ENCODE data around the gene UCHL3.

Gene UCHL3

DNA sequence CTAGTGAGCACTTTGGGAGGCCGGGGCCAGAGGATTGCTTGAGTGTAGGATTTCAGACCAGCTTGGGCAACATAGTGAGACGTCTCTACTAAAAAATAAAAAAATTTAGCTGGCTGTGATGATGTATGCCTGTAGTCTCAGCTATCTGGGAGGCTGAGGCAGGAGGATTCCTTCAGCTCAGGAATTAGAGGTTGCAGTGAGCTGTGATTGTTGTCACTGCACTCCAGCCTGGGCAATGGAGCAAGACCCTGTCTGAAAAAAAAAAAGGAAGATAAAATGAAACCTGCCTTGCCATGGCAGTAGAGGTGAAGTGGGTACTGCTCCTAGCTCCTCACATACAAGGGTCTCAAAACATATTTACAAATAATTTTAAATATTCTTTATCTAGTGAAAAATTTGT is 7.4 kb downstream of the UCHL3 start:
- H3K9me3 ChIP-seq (ENCODE audit: low read depth, low read length) = no peaks in the 10 kb centered on the region
- H3K4me3 ChIP-seq = no peak overlapping the region
- H3K9ac ChIP-seq (ENCODE audit: insufficient read length) = no peak overlapping the region
- TF ChIP-seq POLR2AphosphoS5 (IDR thresholded peaks at IDR 0.05; ENCODE audit: borderline replicate concordance, low read depth, low read length) (no peak), FOXP2 (optimal IDR thresholded peaks at IDR 0.05; ENCODE audit: control extremely low read depth, extremely low read length, insufficient read depth) (no peak), EZH2 (IDR thresholded peaks at IDR 0.05) (no peak)
- no peak for DNase-seq (ENCODE audit: low read depth, low spot score)
- no peak overlapping the region for H3K27ac ChIP-seq
- H3K36me3 ChIP-seq (ENCODE audit: insufficient read depth, low read length) = peaks cover 20% of the 10 kb centered on the region; the same call in 1 of the 2 replicates

DNA sequence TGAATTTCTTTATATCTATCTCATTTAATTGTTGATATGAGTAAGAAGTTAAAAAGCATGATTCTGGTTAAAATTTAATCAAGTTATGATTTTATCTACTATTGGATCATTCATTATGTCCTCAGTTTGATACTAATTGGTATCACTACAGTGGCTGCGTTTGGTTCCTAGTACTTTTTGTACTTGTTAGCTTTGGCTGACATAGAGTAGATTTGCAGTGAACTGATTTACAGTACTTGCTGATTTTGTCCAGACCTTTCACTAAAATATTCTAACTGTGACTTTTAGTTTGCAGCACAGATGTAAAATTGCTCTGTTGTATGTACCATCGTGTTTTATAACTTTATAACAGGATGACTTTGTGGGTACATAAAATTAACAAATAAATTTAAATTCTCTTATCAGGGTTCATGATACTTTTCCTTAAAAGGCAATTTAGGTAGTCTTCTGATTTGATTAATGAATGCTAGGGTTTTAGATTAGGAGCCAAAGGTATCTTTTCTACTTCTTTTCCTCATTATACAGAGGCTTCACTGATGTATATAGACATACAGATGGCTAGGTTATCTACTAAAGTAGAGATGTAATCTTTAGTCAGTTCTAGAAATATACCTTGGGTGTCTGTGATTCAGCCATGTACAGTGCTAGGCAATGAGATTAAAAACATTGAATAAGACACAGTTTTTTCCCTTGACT is 8.7 kb downstream of the UCHL3 start:
- Histone ChIP-seq H3K27ac (0 out of 2 replicates have a peak overlapping the region, but pooled peaks have one; percentile 14), H3K9ac (ENCODE audit: insufficient read length) (no peak overlapping the region), H3K9me3 (ENCODE audit: low read depth, low read length) (no peaks in the 10 kb centered on the region), H3K36me3 (ENCODE audit: insufficient read depth, low read length) (peaks cover 24% of the 10 kb centered on the region), H3K4me3 (no peak overlapping the region)
- TF ChIP-seq FOXP2 (optimal IDR thresholded peaks at IDR 0.05; ENCODE audit: control extremely low read depth, extremely low read length, insufficient read depth) (no peak), POLR2AphosphoS5 (IDR thresholded peaks at IDR 0.05; ENCODE audit: borderline replicate concordance, low read depth, low read length) (no peak), EZH2 (IDR thresholded peaks at IDR 0.05) (no peak)
- no peak for DNase-seq (ENCODE audit: low read depth, low spot score)

DNA sequence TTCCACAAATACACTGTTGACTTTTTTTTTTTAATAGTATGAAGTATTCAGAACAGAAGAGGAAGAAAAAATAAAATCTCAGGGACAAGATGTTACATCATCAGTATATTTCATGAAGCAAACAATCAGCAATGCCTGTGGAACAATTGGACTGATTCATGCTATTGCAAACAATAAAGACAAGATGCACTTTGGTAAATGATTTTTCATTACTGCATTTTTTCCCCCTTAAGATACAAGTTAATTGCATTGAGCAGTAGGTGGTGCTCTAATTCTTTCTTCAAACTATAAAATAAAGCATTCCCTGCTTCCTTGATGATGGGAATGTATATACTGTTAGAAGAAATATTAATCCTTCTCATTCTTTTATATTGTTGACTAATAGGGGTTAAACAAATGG is 17.1 kb downstream of the UCHL3 start:
- Histone ChIP-seq H3K36me3 (ENCODE audit: insufficient read depth, low read length) (peaks cover 27% of the 10 kb centered on the region), H3K4me3 (no peak overlapping the region), H3K27ac (no peak overlapping the region), H3K9ac (ENCODE audit: insufficient read length) (no peak overlapping the region), H3K9me3 (ENCODE audit: low read depth, low read length) (no peaks in the 10 kb centered on the region)
- no peak for DNase-seq (ENCODE audit: low read depth, low spot score)
- TF ChIP-seq EZH2 (IDR thresholded peaks at IDR 0.05) = no peak
- TF ChIP-seq FOXP2 (optimal IDR thresholded peaks at IDR 0.05; ENCODE audit: control extremely low read depth, extremely low read length, insufficient read depth) = no peak
- no peak for TF ChIP-seq POLR2AphosphoS5 (IDR thresholded peaks at IDR 0.05; ENCODE audit: borderline replicate concordance, low read depth, low read length)

DNA sequence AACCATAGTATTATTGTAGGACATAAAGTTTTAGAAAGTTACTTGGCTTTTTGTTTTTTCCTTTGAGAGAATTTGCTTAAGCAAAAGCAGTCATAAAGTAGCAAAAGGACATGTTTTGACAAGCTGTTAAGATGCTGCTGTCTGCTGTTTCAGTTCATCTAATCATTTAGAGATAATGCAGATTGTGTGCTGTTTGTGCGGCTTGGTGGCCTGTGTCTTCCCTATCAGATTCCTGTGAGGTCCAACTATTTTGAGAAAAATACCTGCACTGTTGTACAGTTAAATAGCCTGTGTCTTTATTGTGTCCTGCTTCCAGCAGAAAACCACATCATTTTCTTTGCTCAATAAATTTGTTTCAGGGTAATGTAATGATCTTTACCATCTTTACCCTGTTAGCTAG is 20.0 kb downstream of the UCHL3 start:
- no peak overlapping the region for H3K27ac ChIP-seq
- DNase-seq (ENCODE audit: low read depth, low spot score) = no peak
- TF ChIP-seq FOXP2 (optimal IDR thresholded peaks at IDR 0.05; ENCODE audit: control extremely low read depth, extremely low read length, insufficient read depth) (no peak), POLR2AphosphoS5 (IDR thresholded peaks at IDR 0.05; ENCODE audit: borderline replicate concordance, low read depth, low read length) (no peak), EZH2 (IDR thresholded peaks at IDR 0.05) (no peak)
- no peak overlapping the region for H3K9ac ChIP-seq (ENCODE audit: insufficient read length)
- no peak overlapping the region for H3K4me3 ChIP-seq
- H3K36me3 ChIP-seq (ENCODE audit: insufficient read depth, low read length) = peaks cover 38% of the 10 kb centered on the region
- no peaks in the 10 kb centered on the region for H3K9me3 ChIP-seq (ENCODE audit: low read depth, low read length)

DNA sequence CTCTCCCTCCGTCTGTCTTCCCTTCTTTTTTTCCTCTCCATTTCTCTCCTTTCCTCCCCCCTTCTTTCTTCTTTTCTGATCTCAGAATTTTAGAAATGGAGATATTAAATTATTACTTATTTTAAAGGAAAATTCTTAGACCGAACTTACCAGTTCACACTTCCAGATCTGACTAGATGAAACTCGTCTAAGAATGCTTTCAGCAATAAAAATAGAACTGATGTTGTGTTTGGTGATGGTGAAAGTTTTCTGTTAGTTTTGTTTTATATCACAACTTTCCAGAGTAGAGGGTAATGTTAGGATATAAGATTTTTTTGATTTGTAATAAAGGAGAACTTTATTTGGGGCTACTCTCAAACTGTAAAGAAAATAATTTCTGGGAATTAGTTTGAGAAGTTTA is 29.9 kb downstream of the UCHL3 start:
- Histone ChIP-seq H3K36me3 (ENCODE audit: insufficient read depth, low read length) (peaks cover 37% of the 10 kb centered on the region), H3K9me3 (ENCODE audit: low read depth, low read length) (no peaks in the 10 kb centered on the region), H3K9ac (ENCODE audit: insufficient read length) (no peak overlapping the region), H3K27ac (no peak overlapping the region), H3K4me3 (no peak overlapping the region)
- TF ChIP-seq EZH2 (IDR thresholded peaks at IDR 0.05) (no peak), POLR2AphosphoS5 (IDR thresholded peaks at IDR 0.05; ENCODE audit: borderline replicate concordance, low read depth, low read length) (no peak), FOXP2 (optimal IDR thresholded peaks at IDR 0.05; ENCODE audit: control extremely low read depth, extremely low read length, insufficient read depth) (no peak)
- DNase-seq (ENCODE audit: low read depth, low spot score) = no peak

DNA sequence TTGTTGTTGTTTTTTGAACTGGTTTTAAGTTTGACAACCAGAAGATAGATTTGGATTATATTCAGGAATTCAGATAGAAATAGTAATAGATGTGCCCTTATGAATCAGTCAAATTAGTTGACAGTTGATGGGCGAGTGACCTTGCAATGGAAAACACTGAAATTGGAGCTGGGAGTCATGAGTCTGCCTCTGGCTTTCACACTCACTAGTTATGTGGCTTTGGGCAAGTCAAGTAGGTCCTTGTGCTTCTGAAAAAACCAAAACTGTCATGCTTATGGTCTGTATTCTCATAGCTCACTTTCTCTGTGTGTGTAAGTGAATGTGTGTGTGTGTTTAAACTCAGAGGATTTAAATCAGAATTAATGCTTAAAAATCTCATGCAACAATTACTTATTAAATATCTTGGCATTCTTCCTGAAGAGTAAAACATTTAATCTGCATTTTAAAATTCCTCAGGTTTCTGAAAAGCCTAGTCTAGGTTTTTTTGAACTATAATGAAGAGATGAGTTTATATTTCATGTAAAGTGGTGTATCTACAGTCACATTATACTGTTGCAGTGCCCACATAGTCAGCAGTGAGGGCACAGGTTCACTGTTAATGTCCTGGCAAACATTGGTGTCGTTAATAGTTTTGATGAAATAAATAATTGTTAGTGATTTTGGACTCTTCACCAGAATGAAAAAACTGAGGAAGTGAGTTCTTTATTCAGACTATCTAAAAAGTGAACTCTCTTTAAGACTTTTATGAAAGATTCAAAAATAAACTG is 32.5 kb downstream of the UCHL3 start:
- DNase-seq (ENCODE audit: low read depth, low spot score) = no peak
- H3K9ac ChIP-seq (ENCODE audit: insufficient read length) = no peak overlapping the region
- H3K36me3 ChIP-seq (ENCODE audit: insufficient read depth, low read length) = peaks cover 39% of the 10 kb centered on the region
- no peak for TF ChIP-seq EZH2 (IDR thresholded peaks at IDR 0.05)
- no peak for TF ChIP-seq FOXP2 (optimal IDR thresholded peaks at IDR 0.05; ENCODE audit: control extremely low read depth, extremely low read length, insufficient read depth)
- no peaks in the 10 kb centered on the region for H3K9me3 ChIP-seq (ENCODE audit: low read depth, low read length)
- no peak overlapping the region for H3K4me3 ChIP-seq
- H3K27ac ChIP-seq = no peak overlapping the region

DNA sequence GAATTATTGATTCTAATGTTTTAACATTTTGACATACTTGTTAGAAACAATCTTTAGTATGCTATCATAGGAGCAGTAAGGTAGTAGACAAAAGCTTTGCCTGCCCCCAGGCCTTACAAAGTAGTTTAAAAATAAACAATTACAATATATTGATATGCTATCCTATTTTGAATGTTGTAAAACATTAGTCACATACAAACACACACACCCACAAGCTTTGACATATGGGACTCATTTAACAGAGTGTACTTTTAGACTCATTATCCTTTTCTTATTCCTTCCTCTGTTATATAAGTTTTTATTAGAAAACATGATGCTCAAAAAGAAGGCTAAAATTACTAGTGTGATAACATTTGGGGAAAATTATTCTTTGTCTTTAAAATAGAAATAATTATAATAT is 33.5 kb downstream of the UCHL3 start:
- no peak overlapping the region for H3K4me3 ChIP-seq
- DNase-seq (ENCODE audit: low read depth, low spot score) = no peak
- TF ChIP-seq EZH2 (IDR thresholded peaks at IDR 0.05) = no peak
- TF ChIP-seq POLR2AphosphoS5 (IDR thresholded peaks at IDR 0.05; ENCODE audit: borderline replicate concordance, low read depth, low read length) = no peak
- no peak for TF ChIP-seq FOXP2 (optimal IDR thresholded peaks at IDR 0.05; ENCODE audit: control extremely low read depth, extremely low read length, insufficient read depth)
- H3K36me3 ChIP-seq (ENCODE audit: insufficient read depth, low read length) = peaks cover 39% of the 10 kb centered on the region
- no peak overlapping the region for H3K9ac ChIP-seq (ENCODE audit: insufficient read length)
- no peaks in the 10 kb centered on the region for H3K9me3 ChIP-seq (ENCODE audit: low read depth, low read length)
- no peak overlapping the region for H3K27ac ChIP-seq

DNA sequence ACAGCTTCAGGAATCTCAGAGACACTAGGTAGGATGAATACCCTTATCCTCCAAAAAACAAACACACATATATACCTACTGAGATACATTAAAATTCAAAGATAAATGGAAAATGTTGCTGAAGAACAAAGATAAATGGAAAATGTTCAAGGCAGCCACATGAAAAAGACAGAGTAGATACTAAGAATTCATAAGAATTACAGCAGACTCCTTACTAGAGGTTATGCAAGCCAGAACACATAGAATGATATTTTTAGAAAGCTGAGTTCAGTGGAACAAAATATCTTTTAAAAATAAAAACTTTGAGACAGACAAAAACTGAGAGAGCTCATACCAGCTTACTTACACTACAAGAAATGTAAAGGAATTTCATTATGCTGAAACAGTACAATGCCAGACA is 35.6 kb downstream of the UCHL3 start:
- Histone ChIP-seq H3K36me3 (ENCODE audit: insufficient read depth, low read length) (peaks cover 46% of the 10 kb centered on the region), H3K9me3 (ENCODE audit: low read depth, low read length) (no peaks in the 10 kb centered on the region), H3K4me3 (no peak overlapping the region), H3K9ac (ENCODE audit: insufficient read length) (no peak overlapping the region), H3K27ac (no peak overlapping the region)
- TF ChIP-seq FOXP2 (optimal IDR thresholded peaks at IDR 0.05; ENCODE audit: control extremely low read depth, extremely low read length, insufficient read depth) (no peak), POLR2AphosphoS5 (IDR thresholded peaks at IDR 0.05; ENCODE audit: borderline replicate concordance, low read depth, low read length) (no peak), EZH2 (IDR thresholded peaks at IDR 0.05) (no peak)
- no peak for DNase-seq (ENCODE audit: low read depth, low spot score)

Measured in SK-N-MC (cell line).